Measurements from ENCODE around the gene CFAP119.

CFAP119 gene

GRCh38 chr16:30771726-30772125 lies 9.9 kb upstream of the CFAP119 start:
- peaks cover 65% of the 10 kb centered on the region for H3K4me1 Mint-ChIP-seq
- ATAC-seq = no peak
- H3K4me3 Mint-ChIP-seq = no peak overlapping the region
- peaks cover 3% of the 10 kb centered on the region for H3K27me3 Mint-ChIP-seq
- peaks cover 80% of the 10 kb centered on the region for H3K36me3 Mint-ChIP-seq
- H3K27ac Mint-ChIP-seq = no peak overlapping the region
- H3K9me3 Mint-ChIP-seq = no peaks in the 10 kb centered on the region

GRCh38 chr16:30769379-30770089 lies 7.7 kb upstream of the CFAP119 start:
- Mint-ChIP-seq H3K9me3 (no peaks in the 10 kb centered on the region), H3K4me3 (no peak overlapping the region), H3K36me3 (peaks cover 93% of the 10 kb centered on the region), H3K27ac (no peak overlapping the region), H3K4me1 (peaks cover 52% of the 10 kb centered on the region), H3K27me3 (no peaks in the 10 kb centered on the region)
- peak; percentile 47 for ATAC-seq

- H3K4me3 Mint-ChIP-seq = no peak overlapping the region
- H3K27me3 Mint-ChIP-seq = no peaks in the 10 kb centered on the region
- no peak for ATAC-seq
- H3K9me3 Mint-ChIP-seq = no peaks in the 10 kb centered on the region
- H3K27ac Mint-ChIP-seq = peak overlapping the region; percentile 4
- peaks cover 93% of the 10 kb centered on the region for H3K36me3 Mint-ChIP-seq
- H3K4me1 Mint-ChIP-seq = peaks cover 49% of the 10 kb centered on the region
Measured at GRCh38 chr16:30768583-30769181, 6.8 kb upstream of the CFAP119 start.

- H3K27ac Mint-ChIP-seq = peak overlapping the region; percentile 4
- H3K27me3 Mint-ChIP-seq = no peaks in the 10 kb centered on the region
- H3K9me3 Mint-ChIP-seq = no peaks in the 10 kb centered on the region
- H3K36me3 Mint-ChIP-seq = peaks cover 93% of the 10 kb centered on the region
- H3K4me3 Mint-ChIP-seq = no peak overlapping the region
- peaks cover 52% of the 10 kb centered on the region for H3K4me1 Mint-ChIP-seq
- peak; percentile 72 for ATAC-seq
Measured at GRCh38 chr16:30767767-30768465, 6.1 kb upstream of the CFAP119 start.

- Mint-ChIP-seq H3K4me1 (peaks cover 44% of the 10 kb centered on the region), H3K27me3 (no peaks in the 10 kb centered on the region), H3K4me3 (no peak overlapping the region), H3K9me3 (no peaks in the 10 kb centered on the region), H3K36me3 (peaks cover 85% of the 10 kb centered on the region), H3K27ac (peak overlapping the region; percentile 4)
- no peak for ATAC-seq
Measured at GRCh38 chr16:30766933-30767284, 5.0 kb upstream of the CFAP119 start.

GRCh38 chr16:30766206-30766932 lies 4.5 kb upstream of the CFAP119 start:
- Mint-ChIP-seq H3K4me3 (no peak overlapping the region), H3K9me3 (no peaks in the 10 kb centered on the region), H3K36me3 (peaks cover 79% of the 10 kb centered on the region), H3K27ac (peak overlapping the region; percentile 4), H3K27me3 (no peaks in the 10 kb centered on the region), H3K4me1 (peaks cover 47% of the 10 kb centered on the region)
- no peak for ATAC-seq

- Mint-ChIP-seq H3K9me3 (no peaks in the 10 kb centered on the region), H3K4me1 (peaks cover 60% of the 10 kb centered on the region), H3K27ac (no peak overlapping the region), H3K4me3 (no peak overlapping the region), H3K27me3 (no peaks in the 10 kb centered on the region), H3K36me3 (peaks cover 68% of the 10 kb centered on the region)
- ATAC-seq = no peak
Measured at GRCh38 chr16:30764816-30765465, 3.1 kb upstream of the CFAP119 start.

GRCh38 chr16:30764086-30764485 lies 2.2 kb upstream of the CFAP119 start:
- Mint-ChIP-seq H3K27me3 (no peaks in the 10 kb centered on the region), H3K4me1 (peaks cover 63% of the 10 kb centered on the region), H3K9me3 (no peaks in the 10 kb centered on the region), H3K4me3 (no peak overlapping the region), H3K27ac (no peak overlapping the region), H3K36me3 (peaks cover 69% of the 10 kb centered on the region)
- no peak for ATAC-seq

- Mint-ChIP-seq H3K36me3 (peaks cover 68% of the 10 kb centered on the region), H3K9me3 (no peaks in the 10 kb centered on the region), H3K27ac (peak overlapping the region; percentile 83), H3K27me3 (no peaks in the 10 kb centered on the region), H3K4me3 (peak overlapping the region; percentile 87), H3K4me1 (peaks cover 63% of the 10 kb centered on the region)
- ATAC-seq = no peak
Measured at GRCh38 chr16:30762991-30763725, 1.3 kb upstream of the CFAP119 start.

GRCh38 chr16:30761427-30761927 lies 385 bp downstream of the CFAP119 start:
- Mint-ChIP-seq H3K4me1 (peaks cover 46% of the 10 kb centered on the region), H3K9me3 (no peaks in the 10 kb centered on the region), H3K27me3 (no peaks in the 10 kb centered on the region), H3K4me3 (peak overlapping the region; percentile 87), H3K27ac (peak overlapping the region; percentile 83), H3K36me3 (peaks cover 55% of the 10 kb centered on the region)
- peak; percentile 60 for ATAC-seq

- H3K36me3 Mint-ChIP-seq = peaks cover 55% of the 10 kb centered on the region
- peaks cover 44% of the 10 kb centered on the region for H3K4me1 Mint-ChIP-seq
- ATAC-seq = no peak
- peak overlapping the region; percentile 87 for H3K4me3 Mint-ChIP-seq
- H3K9me3 Mint-ChIP-seq = no peaks in the 10 kb centered on the region
- peak overlapping the region; percentile 83 for H3K27ac Mint-ChIP-seq
- H3K27me3 Mint-ChIP-seq = no peaks in the 10 kb centered on the region
Measured at GRCh38 chr16:30760577-30761426, 1.1 kb downstream of the CFAP119 start.

- Mint-ChIP-seq H3K4me3 (peak overlapping the region; percentile 8), H3K9me3 (no peaks in the 10 kb centered on the region), H3K27ac (peak overlapping the region; percentile 83), H3K4me1 (peaks cover 44% of the 10 kb centered on the region), H3K27me3 (no peaks in the 10 kb centered on the region), H3K36me3 (peaks cover 55% of the 10 kb centered on the region)
- ATAC-seq = no peak
Measured at GRCh38 chr16:30760001-30760559, 1.8 kb downstream of the CFAP119 start.

- peaks cover 44% of the 10 kb centered on the region for H3K4me1 Mint-ChIP-seq
- peaks cover 53% of the 10 kb centered on the region for H3K36me3 Mint-ChIP-seq
- no peaks in the 10 kb centered on the region for H3K9me3 Mint-ChIP-seq
- no peaks in the 10 kb centered on the region for H3K27me3 Mint-ChIP-seq
- H3K27ac Mint-ChIP-seq = peak overlapping the region; percentile 70
- H3K4me3 Mint-ChIP-seq = peak overlapping the region; percentile 41
- no peak for ATAC-seq
Measured at GRCh38 chr16:30758988-30759491, 2.8 kb downstream of the CFAP119 start.

Measured in stimulated activated memory B cell treated with anti-CD40 and anti-IgM and Interleukin-4, amounts not matched to agents 10 μg/mL and 1 μg/mL and 100 μg/mL, for 72 hours (primary cell).